Measurements from ENCODE around the gene ACTN4. TPM values are rescaled to one million over a fixed set of nuclear protein-coding genes. Genes with fewer than 3 reads are reported as not detected.
"Not testable (repeated sequence)": the region's sequence is repeated elsewhere in the genome, so short reads cannot be mapped to it uniquely, and the experiment has no call there.

The ACTN4 gene
- polyA plus RNA-seq, 6 donors from 2014 or later: 6.8 to 15.8 (median 10.6) TPM

GRCh38 chr19:38753783-38754182 is 106.3 kb downstream of the ACTN4 start:
- H3K36me3 Mint-ChIP-seq; H3K4me3 Mint-ChIP-seq; H3K9me3 Mint-ChIP-seq; H3K4me1 Mint-ChIP-seq; H3K27ac Mint-ChIP-seq; H3K27me3 Mint-ChIP-seq; ATAC-seq (ENCODE audit: low read depth in 2 of 2); DNase-seq: not testable (repeated sequence)

- not testable (repeated sequence) for ATAC-seq (ENCODE audit: low read depth in 2 of 2); H3K4me1 Mint-ChIP-seq
These were observed 106.7 kb downstream of the ACTN4 start for GRCh38 chr19:38754196-38754595.

GRCh38 chr19:38759590-38760003 is 112.1 kb downstream of the ACTN4 start:
- DNase-seq (no peak), ATAC-seq (ENCODE audit: low read depth in 2 of 2) (no peak)
- Mint-ChIP-seq H3K9me3 (peaks cover 0 to 5% (median 3%) of the 10 kb centered on the region in 7 donors), H3K27ac (peak overlapping the region in 1 of 6 donors; percentile 15), H3K36me3 (no peaks in the 10 kb centered on the region), H3K27me3 (no peaks in the 10 kb centered on the region), H3K4me3 (no peak overlapping the region), H3K4me1 (peaks cover 0 to 9% (median 8%) of the 10 kb centered on the region in 3 donors)

More at GRCh38 chr19:38754196-38754595, 106.7 kb downstream of the ACTN4 start:
- not testable (repeated sequence) for H3K4me3 Mint-ChIP-seq, H3K27ac Mint-ChIP-seq, H3K27me3 Mint-ChIP-seq, H3K9me3 Mint-ChIP-seq, DNase-seq, H3K36me3 Mint-ChIP-seq

GRCh38 chr19:38760805-38761517 is 113.5 kb downstream of the ACTN4 start:
- not testable (repeated sequence) for H3K36me3 Mint-ChIP-seq; DNase-seq; H3K4me1 Mint-ChIP-seq; H3K4me3 Mint-ChIP-seq; H3K9me3 Mint-ChIP-seq; H3K27me3 Mint-ChIP-seq; ATAC-seq (ENCODE audit: low read depth in 2 of 2)
- peak overlapping the region in 1 of 6 donors; percentile 80 for H3K27ac Mint-ChIP-seq

- H3K9me3 Mint-ChIP-seq; H3K4me1 Mint-ChIP-seq; ATAC-seq (ENCODE audit: low read depth in 2 of 2); H3K27ac Mint-ChIP-seq; H3K27me3 Mint-ChIP-seq; H3K4me3 Mint-ChIP-seq; H3K36me3 Mint-ChIP-seq; DNase-seq: not testable (repeated sequence)
These were observed 114.5 kb downstream of the ACTN4 start for GRCh38 chr19:38761884-38762389.

GRCh38 chr19:38763795-38764220 is 116.4 kb downstream of the ACTN4 start:
- Mint-ChIP-seq H3K4me1 (peaks cover 0 to 12% (median 9%) of the 10 kb centered on the region in 3 donors), H3K27me3 (no peaks in the 10 kb centered on the region), H3K4me3 (no peak overlapping the region), H3K27ac (no peak overlapping the region), H3K36me3 (no peaks in the 10 kb centered on the region), H3K9me3 (peaks cover 0 to 4% (median 0%) of the 10 kb centered on the region in 7 donors)
- DNase-seq: no peak
- ATAC-seq (ENCODE audit: low read depth in 2 of 2): no peak

- no peak overlapping the region for H3K4me3 Mint-ChIP-seq
- peaks cover 0 to 4% (median 0%) of the 10 kb centered on the region in 7 donors for H3K9me3 Mint-ChIP-seq
- no peak overlapping the region for H3K27ac Mint-ChIP-seq
- no peak for ATAC-seq (ENCODE audit: low read depth in 2 of 2)
- H3K36me3 Mint-ChIP-seq: no peaks in the 10 kb centered on the region
- no peaks in the 10 kb centered on the region for H3K27me3 Mint-ChIP-seq
- DNase-seq: no peak
- H3K4me1 Mint-ChIP-seq: peaks cover 4 to 20% (median 17%) of the 10 kb centered on the region in 3 donors
These were observed 117.8 kb downstream of the ACTN4 start for GRCh38 chr19:38765214-38765613.

GRCh38 chr19:38766276-38767047 is 119.0 kb downstream of the ACTN4 start:
- no peak for DNase-seq
- H3K27ac Mint-ChIP-seq: no peak overlapping the region
- H3K9me3 Mint-ChIP-seq: peaks cover 0 to 4% (median 0%) of the 10 kb centered on the region in 7 donors
- H3K27me3 Mint-ChIP-seq: no peaks in the 10 kb centered on the region
- H3K4me1 Mint-ChIP-seq: peaks cover 4 to 20% (median 17%) of the 10 kb centered on the region in 3 donors
- no peak overlapping the region for H3K4me3 Mint-ChIP-seq
- no peak for ATAC-seq (ENCODE audit: low read depth in 2 of 2)
- H3K36me3 Mint-ChIP-seq: no peaks in the 10 kb centered on the region

GRCh38 chr19:38769635-38770211 is 122.3 kb downstream of the ACTN4 start:
- peaks cover 0 to 4% (median 0%) of the 10 kb centered on the region in 7 donors for H3K9me3 Mint-ChIP-seq

GRCh38 chr19:38770228-38770948 is 122.9 kb downstream of the ACTN4 start:
- peak overlapping the region in 6 of 8 donors; percentile 42 to 89 (median 72) for H3K4me3 Mint-ChIP-seq

More at GRCh38 chr19:38769635-38770211, 122.3 kb downstream of the ACTN4 start:
- peaks cover 4 to 12% (median 8%) of the 10 kb centered on the region in 3 donors for H3K4me1 Mint-ChIP-seq
- DNase-seq (peak; percentile 95), ATAC-seq (ENCODE audit: low read depth in 2 of 2) (peak; percentile 90 to 92)
- H3K27me3 Mint-ChIP-seq: no peaks in the 10 kb centered on the region
- no peaks in the 10 kb centered on the region for H3K36me3 Mint-ChIP-seq
- H3K27ac Mint-ChIP-seq: peak overlapping the region; percentile 78 to 96 (median 88)
- peak overlapping the region; percentile 69 to 89 (median 75) for H3K4me3 Mint-ChIP-seq

GRCh38 chr19:38770949-38771275 is 123.5 kb downstream of the ACTN4 start:
- DNase-seq, H3K27me3 Mint-ChIP-seq, H3K36me3 Mint-ChIP-seq, H3K27ac Mint-ChIP-seq, H3K9me3 Mint-ChIP-seq, H3K4me3 Mint-ChIP-seq: not testable (repeated sequence)
- ATAC-seq (ENCODE audit: low read depth in 2 of 2): peak; percentile 50 to 56
- H3K4me1 Mint-ChIP-seq: peaks cover 4 to 12% (median 8%) of the 10 kb centered on the region in 3 donors

More at GRCh38 chr19:38770228-38770948, 122.9 kb downstream of the ACTN4 start:
- not testable (repeated sequence) for H3K27me3 Mint-ChIP-seq, DNase-seq, H3K36me3 Mint-ChIP-seq, H3K9me3 Mint-ChIP-seq
- Mint-ChIP-seq H3K27ac (peak overlapping the region in 1 of 6 donors; percentile 96), H3K4me1 (peaks cover 4 to 12% (median 8%) of the 10 kb centered on the region in 3 donors)
- peak; percentile 9 to 15 for ATAC-seq (ENCODE audit: low read depth in 2 of 2)

GRCh38 chr19:38771569-38771968 is 124.1 kb downstream of the ACTN4 start:
- not testable (repeated sequence) for H3K27me3 Mint-ChIP-seq; H3K4me3 Mint-ChIP-seq; H3K27ac Mint-ChIP-seq; ATAC-seq (ENCODE audit: low read depth in 2 of 2); H3K9me3 Mint-ChIP-seq; H3K36me3 Mint-ChIP-seq; DNase-seq
- peaks cover 4 to 12% (median 8%) of the 10 kb centered on the region in 3 donors for H3K4me1 Mint-ChIP-seq
